Smooth muscle cell (in vitro differentiated cells): ENCODE measurements around the gene NYAP1. TPM values are rescaled to one million over a fixed set of nuclear protein-coding genes. Genes with fewer than 3 reads are reported as not detected.
"Not testable (repeated sequence)": the region's sequence is repeated elsewhere in the genome, so short reads cannot be mapped to it uniquely, and the experiment has no call there.

ENCODE experiments used
- DNase-seq: peaks from one replicate; lab custom pipeline; 2025; ENCODE audit not compliant: unreplicated experiment; lab: John Stamatoyannopoulos, UW
- H2AFZ ChIP-seq: fragments of 200-600 bp; sonication (generic); 2 replicates; pipeline ENCODE4 v1.6.0; 2016; ENCODE audit warnings: antibody characterized with exemption, low read depth, mild to moderate bottlenecking
- H3F3A ChIP-seq: fragments of 200-600 bp; sonication (generic); 2 replicates; pipeline ENCODE4 v1.6.0; 2017; ENCODE audit warnings: antibody characterized with exemption, low read depth
- H3K27ac ChIP-seq: fragments of 200-600 bp; sonication (generic); 2 replicates; pipeline ENCODE4 v1.5.1; 2016; ENCODE audit warnings: low read depth, mild to moderate bottlenecking
- H3K27me3 ChIP-seq: fragments of 200-600 bp; sonication (generic); 2 replicates; pipeline ENCODE4 v1.6.1; 2016; ENCODE audit warnings: low read depth, mild to moderate bottlenecking
- H3K36me3 ChIP-seq: fragments of 200-600 bp; sonication (generic); 2 replicates; pipeline ENCODE4 v1.5.1; 2016; ENCODE audit warnings: low read depth
- H3K4me1 ChIP-seq: fragments of 200-600 bp; sonication (generic); 2 replicates; pipeline ENCODE4 v1.5.1; 2016; ENCODE audit warnings: low read depth
- H3K4me2 ChIP-seq: fragments of 200-600 bp; sonication (generic); 2 replicates; pipeline ENCODE4 v1.6.0; 2016; ENCODE audit warnings: mild to moderate bottlenecking
- H3K4me3 ChIP-seq: fragments of 200-600 bp; sonication (generic); 2 replicates; pipeline ENCODE4 v1.5.1; 2016; ENCODE audit warnings: mild to moderate bottlenecking
- H3K79me2 ChIP-seq: fragments of 200-600 bp; sonication (generic); 2 replicates; pipeline ENCODE4 v1.6.0; 2016; ENCODE audit warnings: low read depth, mild to moderate bottlenecking
- H3K9ac ChIP-seq: fragments of 200-600 bp; sonication (generic); 2 replicates; pipeline ENCODE4 v1.6.0; 2016; ENCODE audit warnings: low read depth
- H3K9me3 ChIP-seq: fragments of 200-600 bp; sonication (generic); replicated peaks from 2 replicates; pipeline ENCODE4 v1.5.1; 2016; ENCODE audit warnings: low read depth
- H4K20me1 ChIP-seq: fragments of 200-600 bp; sonication (generic); 2 replicates; pipeline ENCODE4 v1.6.0; 2016; ENCODE audit warnings: low read depth
- WGBS: methylation state at CpG from one replicate; pipeline ENCODE4 v1.1.7; 2016; ENCODE audit warnings: low lambda C conversion rate; 5-methylcytosine and 5-hydroxymethylcytosine counted together
- polyA plus RNA-seq: library from polyadenylated mRNA; unstranded; fragments of >200 nt; fragmentation: Nextera tagmentation; extraction: Ambion mirVana; gene quantifications from 2 replicates; pipeline ENCODE4 v1.2.1, GENCODE V29; 2016
- total RNA-seq: library from RNA; depleted of rRNA; stranded (reverse); fragments of >200 nt; gene quantifications from 2 replicates; pipeline ENCODE4 v1.2.3, GENCODE V29; 2014
- TF ChIP-seq, protein P1 (sequence below): fragments of 200-600 bp; sonication (generic); IDR thresholded peaks from 2 replicates; pipeline ENCODE4 v1.5.1; 2017; ENCODE audit warnings: borderline replicate concordance, mild to moderate bottlenecking, antibody characterized with exemption; ENCODE audit not compliant: insufficient read depth, poor library complexity, severe bottlenecking

The NYAP1 gene
- total and polyA plus RNA-seq, 2 experiments from 2014 or later: 2.3 TPM; not detected in 1

DNA sequence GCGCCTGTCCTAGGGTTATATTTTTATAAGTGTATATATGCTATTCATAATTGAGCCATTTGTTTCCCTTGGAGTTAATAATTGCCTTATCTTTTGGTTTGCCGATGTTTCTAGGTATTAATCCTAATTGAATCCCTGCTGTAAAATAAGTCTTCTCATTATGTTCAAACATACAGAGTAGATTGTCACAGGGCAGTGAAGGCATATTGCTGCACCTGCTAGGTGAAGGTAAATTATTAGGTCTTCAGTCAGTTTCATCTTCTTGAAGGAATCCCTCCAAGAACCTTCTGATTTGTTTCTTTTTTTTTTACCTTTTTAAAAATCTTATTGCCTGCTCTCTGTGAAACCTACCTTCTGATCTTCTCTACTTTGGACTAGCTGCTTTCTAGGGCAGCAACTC, 37.3 kb downstream of the NYAP1 start:
- H3K27me3 ChIP-seq: no peaks in the 10 kb centered on the region
- H3K4me1 ChIP-seq: no peaks in the 10 kb centered on the region
- DNase-seq: no peak
- WGBS: 89% methylated on average over 2 of the region's 2 CpGs
- no peak overlapping the region for H3K4me3 ChIP-seq
- no peak overlapping the region for H2AFZ ChIP-seq
- TF ChIP-seq, protein P1, sequence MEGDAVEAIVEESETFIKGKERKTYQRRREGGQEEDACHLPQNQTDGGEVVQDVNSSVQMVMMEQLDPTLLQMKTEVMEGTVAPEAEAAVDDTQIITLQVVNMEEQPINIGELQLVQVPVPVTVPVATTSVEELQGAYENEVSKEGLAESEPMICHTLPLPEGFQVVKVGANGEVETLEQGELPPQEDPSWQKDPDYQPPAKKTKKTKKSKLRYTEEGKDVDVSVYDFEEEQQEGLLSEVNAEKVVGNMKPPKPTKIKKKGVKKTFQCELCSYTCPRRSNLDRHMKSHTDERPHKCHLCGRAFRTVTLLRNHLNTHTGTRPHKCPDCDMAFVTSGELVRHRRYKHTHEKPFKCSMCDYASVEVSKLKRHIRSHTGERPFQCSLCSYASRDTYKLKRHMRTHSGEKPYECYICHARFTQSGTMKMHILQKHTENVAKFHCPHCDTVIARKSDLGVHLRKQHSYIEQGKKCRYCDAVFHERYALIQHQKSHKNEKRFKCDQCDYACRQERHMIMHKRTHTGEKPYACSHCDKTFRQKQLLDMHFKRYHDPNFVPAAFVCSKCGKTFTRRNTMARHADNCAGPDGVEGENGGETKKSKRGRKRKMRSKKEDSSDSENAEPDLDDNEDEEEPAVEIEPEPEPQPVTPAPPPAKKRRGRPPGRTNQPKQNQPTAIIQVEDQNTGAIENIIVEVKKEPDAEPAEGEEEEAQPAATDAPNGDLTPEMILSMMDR: no peak
- no peak overlapping the region for H3K4me2 ChIP-seq
- no peak overlapping the region for H3K9ac ChIP-seq
- H3K79me2 ChIP-seq: no peaks in the 10 kb centered on the region
- no peaks in the 10 kb centered on the region for H4K20me1 ChIP-seq
- H3F3A ChIP-seq: peaks cover 4% of the 10 kb centered on the region
- no peaks in the 10 kb centered on the region for H3K9me3 ChIP-seq
- no peaks in the 10 kb centered on the region for H3K36me3 ChIP-seq
- no peak overlapping the region for H3K27ac ChIP-seq

DNA sequence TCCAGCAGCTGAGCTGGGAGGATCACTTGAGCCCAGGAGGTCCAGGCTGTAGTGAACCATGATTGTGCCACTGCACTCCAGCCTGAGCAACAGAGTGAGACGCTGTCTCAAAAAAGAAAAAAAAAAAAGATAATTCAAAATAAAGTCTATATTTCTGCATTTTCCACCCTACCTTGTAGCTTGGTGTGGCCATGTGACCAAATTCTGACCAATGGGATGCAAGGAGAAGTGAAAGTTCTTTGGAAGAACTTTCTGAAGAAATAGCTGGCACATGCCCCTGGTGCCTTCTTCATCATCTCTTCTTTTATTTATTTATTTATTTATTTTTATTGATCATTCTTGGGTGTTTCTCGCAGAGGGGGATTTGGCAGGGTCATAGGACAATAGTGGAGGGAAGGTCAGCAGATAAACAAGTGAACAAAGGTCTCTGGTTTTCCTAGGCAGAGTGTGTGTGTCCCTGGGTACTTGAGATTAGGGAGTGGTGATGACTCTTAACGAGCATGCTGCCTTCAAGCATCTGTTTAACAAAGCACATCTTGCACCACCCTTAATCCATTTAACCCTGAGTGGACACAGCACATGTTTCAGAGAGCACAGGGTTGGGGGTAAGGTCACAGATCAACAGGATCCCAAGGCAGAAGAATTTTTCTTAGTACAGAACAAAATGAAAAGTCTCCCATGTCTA, 38.3 kb downstream of the NYAP1 start:
- not testable (repeated sequence) for H3K4me1 ChIP-seq, H3K9me3 ChIP-seq, H3K79me2 ChIP-seq, H2AFZ ChIP-seq, H4K20me1 ChIP-seq, H3F3A ChIP-seq, DNase-seq, H3K4me3 ChIP-seq, H3K36me3 ChIP-seq, H3K4me2 ChIP-seq, H3K27ac ChIP-seq, H3K9ac ChIP-seq, H3K27me3 ChIP-seq
- WGBS: 96% methylated on average over 2 of the region's 3 CpGs

DNA sequence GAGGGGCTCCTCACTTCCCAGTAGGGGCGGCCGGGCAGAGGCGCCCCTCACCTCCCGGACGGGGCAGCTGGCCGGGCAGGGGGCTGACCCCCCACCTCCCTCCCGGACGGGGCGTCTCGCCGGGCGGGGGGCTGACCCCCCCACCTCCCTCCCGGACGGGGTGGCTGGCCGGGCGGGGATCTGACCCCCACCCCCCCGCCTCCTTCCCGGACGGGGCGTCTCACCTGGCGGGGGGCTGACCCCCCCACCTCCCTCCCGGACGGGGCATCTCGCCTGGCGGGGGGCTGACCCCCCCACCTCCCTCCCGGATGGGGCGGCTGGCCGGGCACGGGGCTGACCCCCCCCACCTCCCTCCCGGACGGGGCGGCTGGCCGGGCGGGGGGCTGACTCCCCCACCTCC, 39.5 kb downstream of the NYAP1 start:
- not testable (repeated sequence) for H3K4me1 ChIP-seq, H2AFZ ChIP-seq, DNase-seq, H3K4me3 ChIP-seq, H3K27me3 ChIP-seq, H3K9me3 ChIP-seq, H3K79me2 ChIP-seq, H3K4me2 ChIP-seq, H3K9ac ChIP-seq, H4K20me1 ChIP-seq, H3K27ac ChIP-seq, H3K36me3 ChIP-seq, H3F3A ChIP-seq
- WGBS: no CpG with 5 or more reads among the region's 34 CpGs

DNA sequence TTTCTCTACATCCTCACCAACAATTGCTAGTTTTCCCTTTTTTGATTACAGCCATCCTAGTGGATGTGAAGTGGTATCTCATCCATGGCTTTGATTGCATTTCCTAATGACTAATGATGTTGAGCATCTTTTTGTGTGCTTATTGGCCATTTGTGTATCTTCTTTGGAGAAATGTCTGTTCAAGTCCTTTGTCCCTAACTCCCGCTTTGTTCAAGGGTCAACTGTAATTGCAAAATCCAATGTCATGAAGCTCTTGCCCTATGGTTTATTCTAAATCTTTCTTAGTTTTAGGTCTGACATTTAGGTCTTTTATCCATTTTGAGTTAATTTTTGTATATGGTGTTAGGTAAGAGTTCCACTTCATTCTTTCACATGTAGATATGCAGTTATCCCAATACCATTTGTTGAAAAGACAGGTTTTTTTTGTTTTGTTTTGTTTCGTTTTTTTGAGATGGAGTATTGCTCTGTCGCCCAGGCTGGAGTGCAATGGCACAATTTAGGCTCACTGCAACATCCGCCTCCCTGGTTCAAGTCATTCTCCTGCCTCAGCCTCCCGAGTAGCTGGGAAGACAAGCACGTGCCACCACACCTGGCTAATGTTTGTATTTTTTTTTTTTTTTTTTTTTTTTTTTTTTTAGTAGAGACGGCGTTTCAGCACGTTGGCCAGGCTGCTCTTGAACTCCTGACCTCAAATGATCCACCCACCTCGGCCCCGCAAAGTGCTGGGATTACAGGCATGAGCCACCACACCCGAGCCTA, 44.6 kb downstream of the NYAP1 start:
- H3F3A ChIP-seq: not testable (repeated sequence)
- WGBS: 79% methylated on average over 12 of the region's 12 CpGs

DNA sequence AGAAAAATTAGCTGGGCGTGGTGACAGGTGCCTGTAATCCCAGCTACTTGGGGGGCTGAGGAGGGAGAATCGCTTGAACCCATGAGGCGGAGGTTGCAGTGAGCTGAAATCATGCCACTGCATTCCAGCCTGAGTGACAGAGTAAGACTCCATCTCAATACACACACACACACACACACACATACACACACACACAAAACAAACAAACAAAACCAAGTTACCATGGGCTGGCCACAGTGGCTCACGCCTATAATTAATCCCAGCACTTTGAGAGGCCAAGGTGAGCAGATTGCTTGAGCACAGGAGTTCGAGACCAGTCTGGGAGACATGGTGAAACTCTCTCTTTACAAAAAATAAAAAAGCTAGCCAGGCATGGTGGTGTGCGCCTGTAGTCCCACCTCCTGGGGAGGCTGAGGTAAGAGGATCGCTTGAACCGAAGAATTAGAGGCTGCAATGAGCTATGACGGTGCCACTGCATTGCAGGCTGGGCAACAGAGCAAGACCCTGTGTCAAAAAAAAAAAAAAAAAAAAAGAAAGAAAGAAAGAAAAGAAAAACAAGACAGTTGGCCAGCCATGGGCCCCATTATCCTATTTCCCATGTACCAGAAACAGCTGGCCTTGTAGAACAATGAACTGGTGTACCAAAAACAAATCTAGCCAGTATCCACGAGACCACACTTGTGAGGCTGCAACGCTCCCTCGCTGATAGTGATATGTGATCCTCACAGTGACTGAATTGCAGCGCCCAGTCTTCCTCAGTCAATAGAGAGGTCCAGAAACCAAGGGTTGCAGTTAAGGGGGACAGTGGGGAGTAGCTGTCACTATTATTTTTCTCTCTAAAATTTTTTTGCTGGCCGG, 48.7 kb downstream of the NYAP1 start:
- Histone ChIP-seq H3K9me3 (no peaks in the 10 kb centered on the region), H3K4me3 (no peak overlapping the region), H3K79me2 (no peaks in the 10 kb centered on the region), H3K9ac (no peak overlapping the region), H2AFZ (no peak overlapping the region), H3K36me3 (no peaks in the 10 kb centered on the region), H3K4me2 (no peak overlapping the region), H3K27me3 (no peaks in the 10 kb centered on the region), H3F3A (no peaks in the 10 kb centered on the region), H3K27ac (no peak overlapping the region), H4K20me1 (no peaks in the 10 kb centered on the region), H3K4me1 (no peaks in the 10 kb centered on the region)
- no peak for DNase-seq
- TF ChIP-seq, protein P1: no peak
- WGBS: 93% methylated on average over 14 of the region's 14 CpGs

More for the DNA sequence above, 44.6 kb downstream of the NYAP1 start:
- not testable (repeated sequence) for H4K20me1 ChIP-seq, H3K79me2 ChIP-seq, H3K4me2 ChIP-seq, H2AFZ ChIP-seq, H3K9me3 ChIP-seq, H3K4me1 ChIP-seq, H3K36me3 ChIP-seq, H3K27ac ChIP-seq, H3K4me3 ChIP-seq, H3K27me3 ChIP-seq, H3K9ac ChIP-seq, DNase-seq

DNA sequence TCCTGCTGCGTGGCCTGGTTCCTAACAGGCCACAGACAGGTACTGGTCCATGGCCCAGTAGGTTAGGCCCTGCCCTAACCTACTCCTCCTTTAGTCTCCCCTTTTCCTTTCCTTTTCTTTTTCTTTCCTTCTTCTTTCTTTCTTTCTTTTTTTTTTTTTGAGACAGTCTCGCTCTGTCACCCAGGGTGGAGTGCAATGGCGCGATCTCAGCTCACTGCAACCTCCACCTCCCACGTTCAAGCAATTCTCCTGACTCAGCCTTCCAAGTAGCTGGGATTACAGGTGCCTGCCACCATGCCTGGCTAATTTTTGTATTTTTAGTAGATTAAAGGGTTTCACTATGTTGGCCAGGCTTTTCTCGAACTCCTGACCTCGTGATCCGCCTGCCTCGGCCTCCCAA, 52.3 kb downstream of the NYAP1 start:
- not testable (repeated sequence) for H3K36me3 ChIP-seq, H3K4me2 ChIP-seq, H3K27me3 ChIP-seq, H3K9me3 ChIP-seq, H2AFZ ChIP-seq, H3K4me1 ChIP-seq, H3K4me3 ChIP-seq, H3K9ac ChIP-seq, H4K20me1 ChIP-seq, H3K79me2 ChIP-seq, H3F3A ChIP-seq, DNase-seq, H3K27ac ChIP-seq
- over 99% methylated on average over 9 of the region's 9 CpGs for WGBS
